Activated CD8-positive, alpha-beta memory T cell treated with anti-CD3 and anti-CD28 coated beads, Interleukin-2, amount 50 U/mL, for 48 hours (primary cell): ENCODE data around the gene RPS2.
"Not testable (repeated sequence)": the region's sequence is repeated elsewhere in the genome, so short reads cannot be mapped to it uniquely, and the experiment has no call there.

Experiments
- DNase-seq: peaks from one replicate; pipeline ENCODE4 v3.0.0-alpha.2; 2020

Gene RPS2

DNA sequence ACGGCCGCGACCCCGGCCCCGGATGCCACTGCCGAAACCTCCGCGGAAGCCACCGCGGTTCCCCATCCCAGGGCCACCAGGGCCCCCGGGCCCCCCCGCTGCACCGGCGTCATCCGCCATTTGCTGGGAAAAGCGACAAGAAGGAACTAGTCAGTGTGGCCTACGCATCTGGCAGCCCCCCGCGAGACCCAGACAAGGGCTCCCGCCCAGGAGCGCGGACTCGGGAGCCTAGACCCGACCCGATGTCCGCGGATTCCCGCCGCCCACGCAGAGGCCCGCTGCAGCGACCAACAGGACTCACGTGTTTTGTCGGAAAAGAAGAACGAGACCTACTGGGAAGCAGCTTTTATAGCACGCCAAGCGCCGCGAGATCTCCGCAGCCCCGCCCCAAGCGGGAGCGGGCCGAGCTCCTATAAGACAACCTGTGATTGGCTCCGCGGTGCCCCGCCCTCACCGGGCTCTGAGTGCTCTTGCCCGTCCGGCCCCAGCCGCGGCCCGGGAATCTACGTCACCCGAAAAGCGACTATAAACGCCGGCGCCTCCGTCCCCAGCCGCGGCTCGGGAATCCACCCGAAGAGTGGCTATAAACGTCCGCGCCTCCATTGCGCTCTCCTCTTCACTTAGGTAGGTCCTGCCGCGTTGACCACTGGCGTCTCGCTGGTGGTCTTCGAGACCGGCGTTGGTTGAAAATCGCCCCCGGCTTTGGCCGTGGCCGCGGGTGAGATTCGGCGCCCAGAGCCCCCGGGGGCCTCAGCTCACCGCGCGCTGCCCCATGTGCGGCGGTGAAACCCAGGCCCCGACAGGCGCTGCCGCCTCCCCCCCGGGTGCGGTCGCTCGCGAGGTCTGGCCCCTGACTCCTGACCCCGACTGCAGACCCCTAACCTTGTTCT, at the start of gene RPS2:
TSS of gene RPS2 (minus strand) at position 321 of the 890 bp plus-strand sequence. CDS start at position 120, 201 bp downstream.
- peak; percentile 98 for DNase-seq

GRCh38 chr16:2013527-2013926, 48.9 kb upstream of the RPS2 start:
- no peak for DNase-seq

- not testable (repeated sequence) for DNase-seq
Observed at GRCh38 chr16:2011726-2012125, 47.1 kb upstream of the RPS2 start.

- DNase-seq = peak; percentile 90
Observed at GRCh38 chr16:2009791-2010510, 45.3 kb upstream of the RPS2 start, which contains the start of gene ZNF598. Gene ZNF598 (minus strand): TSS chr16:2009821.

- peak; percentile 74 for DNase-seq
Observed at GRCh38 chr16:2009164-2009711, 44.6 kb upstream of the RPS2 start.

DNA sequence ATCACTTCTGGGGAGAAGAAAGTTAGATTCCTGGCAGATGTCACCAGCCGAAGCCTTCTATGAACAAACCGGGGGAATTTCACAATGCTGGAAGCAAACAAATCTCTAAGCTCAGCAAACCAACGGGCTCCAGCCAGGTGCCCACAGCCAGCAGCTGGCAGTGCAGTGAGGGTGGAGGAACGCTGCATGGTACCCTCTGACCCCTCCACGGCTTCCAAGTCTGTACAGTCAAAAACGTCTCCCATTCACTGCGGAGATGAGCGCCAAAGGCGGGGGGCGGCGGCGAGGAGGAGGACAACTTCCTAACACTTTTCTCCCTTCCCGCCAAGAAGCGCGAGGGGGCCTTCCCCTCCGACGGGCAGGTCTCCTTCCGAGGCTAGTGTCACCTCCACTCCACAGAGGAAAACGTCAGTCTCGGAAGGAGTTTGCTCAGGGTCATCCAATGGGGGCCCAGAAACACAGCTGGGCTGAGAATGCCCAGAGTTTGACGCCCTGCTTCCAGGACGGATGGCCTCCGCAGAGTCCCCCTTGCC, 44.1 kb upstream of the RPS2 start:
- peak; percentile 72 for DNase-seq

GRCh38 chr16:2008009-2008526, 43.4 kb upstream of the RPS2 start:
- DNase-seq = peak; percentile 73

GRCh38 chr16:2007081-2007836, 42.6 kb upstream of the RPS2 start:
- no peak for DNase-seq

- no peak for DNase-seq
Observed at GRCh38 chr16:2006317-2006716, 41.7 kb upstream of the RPS2 start.

GRCh38 chr16:2005646-2006045, 41.0 kb upstream of the RPS2 start:
- DNase-seq = no peak

DNA sequence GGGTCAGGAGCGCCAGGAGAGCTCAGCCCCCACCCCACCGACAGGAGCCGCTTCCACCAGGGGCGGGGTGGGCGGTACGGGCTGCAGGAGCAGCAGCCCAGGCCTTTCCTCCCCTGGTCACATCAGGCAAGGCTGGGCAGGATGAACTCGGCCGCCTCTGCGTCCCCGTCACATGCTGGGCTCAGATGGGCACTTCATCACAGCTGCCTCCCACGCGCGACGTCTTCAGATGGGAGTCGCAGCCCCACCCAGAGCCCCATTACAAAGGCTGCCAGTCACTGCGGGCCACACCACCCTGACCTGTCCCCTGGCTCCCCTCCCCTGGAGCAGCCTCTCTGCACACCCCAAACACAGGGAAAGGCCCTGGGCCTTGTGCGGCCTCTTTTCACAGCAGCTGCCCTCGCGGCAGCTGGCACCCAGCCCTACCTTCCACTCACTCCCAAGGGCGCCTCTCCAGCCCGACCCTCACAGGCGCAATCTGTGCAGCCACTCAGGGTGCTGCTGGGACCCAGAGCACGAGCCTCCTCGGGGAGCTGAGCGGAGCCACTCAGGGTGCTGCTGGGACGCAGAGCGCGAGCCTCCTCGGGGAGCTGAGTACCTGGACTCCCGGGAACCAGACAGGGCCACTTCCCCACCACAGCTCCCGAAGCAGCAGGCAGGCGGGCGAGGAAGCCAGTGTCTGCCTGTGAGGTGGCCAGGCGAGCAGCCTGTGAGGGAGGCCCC, 40.3 kb upstream of the RPS2 start:
- no peak for DNase-seq

DNA sequence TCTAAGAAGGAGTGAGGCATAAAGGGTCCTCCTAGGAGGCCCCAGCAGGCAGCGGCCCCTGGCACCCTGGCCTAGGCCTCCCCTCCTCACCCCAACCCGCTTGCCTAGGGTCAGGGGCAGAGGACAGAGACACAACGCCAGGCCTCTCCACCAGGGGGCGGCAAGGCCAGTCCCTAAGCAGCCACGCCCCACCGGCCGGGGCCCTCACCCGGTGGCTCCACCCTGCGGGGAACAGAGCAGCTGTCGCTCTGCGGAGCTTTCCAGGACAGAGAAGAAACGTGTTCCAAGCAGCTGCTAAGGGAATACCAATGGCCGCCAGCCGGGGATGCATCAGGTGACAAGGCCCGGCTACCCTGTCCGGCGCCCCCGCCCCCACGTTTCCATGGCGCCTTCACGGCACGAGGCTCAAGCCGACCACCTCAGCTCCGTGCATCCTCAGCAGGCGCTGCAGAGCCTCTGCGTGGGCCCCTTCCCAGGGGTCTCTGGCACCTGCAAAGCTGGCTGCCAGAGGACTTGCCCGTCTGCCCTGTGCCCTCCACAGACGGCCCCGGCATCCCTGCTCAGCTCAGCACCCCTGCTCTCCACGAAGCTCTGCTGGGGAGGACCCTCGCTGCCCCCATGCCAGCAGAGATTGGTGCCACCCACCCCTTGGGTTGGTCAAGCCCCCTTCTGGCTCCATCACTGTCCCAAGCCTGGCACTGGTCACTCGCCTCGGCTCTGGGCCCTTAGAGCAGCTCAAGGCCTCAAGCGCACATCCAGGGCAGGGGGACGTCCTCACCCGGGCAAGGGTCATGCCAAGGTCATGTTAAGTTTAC, 39.4 kb upstream of the RPS2 start:
- peak; percentile 96 for DNase-seq

GRCh38 chr16:2003231-2003826, 38.7 kb upstream of the RPS2 start:
- DNase-seq = no peak

GRCh38 chr16:2002406-2003230, 38.0 kb upstream of the RPS2 start:
- no peak for DNase-seq

GRCh38 chr16:2001456-2002355, 37.1 kb upstream of the RPS2 start:
- no peak for DNase-seq

DNA sequence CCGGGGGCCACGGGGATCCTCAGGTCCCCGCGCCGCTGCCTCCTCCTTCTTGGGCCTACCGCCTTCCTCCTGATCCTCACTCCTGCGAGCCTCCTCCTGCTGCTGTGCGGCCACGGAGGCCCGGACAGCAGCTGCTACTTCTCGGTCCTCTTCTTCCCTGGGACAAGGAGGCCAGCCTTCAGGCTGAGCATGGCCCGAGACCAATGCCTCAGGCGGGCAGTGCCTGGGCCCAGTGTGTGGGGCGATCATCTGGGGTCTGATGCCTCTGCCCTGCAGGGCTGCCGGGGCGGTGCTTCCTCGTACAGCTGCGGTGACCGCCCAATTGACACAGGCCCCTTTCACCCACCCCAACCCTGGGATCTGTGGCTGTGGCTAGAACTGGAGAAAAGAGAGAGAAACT, 36.4 kb upstream of the RPS2 start:
- no peak for DNase-seq

- DNase-seq = no peak
Observed at GRCh38 chr16:1999866-2000514, 35.4 kb upstream of the RPS2 start.
